HG03558 (cell line): Measurements from ENCODE around the gene SLC35G2.
"Not testable (repeated sequence)": the region's sequence is repeated elsewhere in the genome, so short reads cannot be mapped to it uniquely, and the experiment has no call there.

Experiments
- ATAC-seq: cut with Tn5 transposase; IDR thresholded peaks from one replicate; pipeline ENCODE4 v1.9.1; 2021; ENCODE audit warnings: moderate number of reproducible peaks; ENCODE audit not compliant: unreplicated experiment; ENCODE audit errors: extremely low read depth

The SLC35G2 gene

GRCh38 chr3:136831461-136831860 is 12.5 kb downstream of the SLC35G2 start:
- no peak for ATAC-seq

GRCh38 chr3:136835089-136835812 is 16.3 kb downstream of the SLC35G2 start:
- ATAC-seq: no peak

- no peak for ATAC-seq
These were observed 17.0 kb downstream of the SLC35G2 start for GRCh38 chr3:136835813-136836510.

- no peak for ATAC-seq
These were observed 17.7 kb downstream of the SLC35G2 start for GRCh38 chr3:136836511-136837156.

- ATAC-seq: no peak
These were observed 20.0 kb downstream of the SLC35G2 start for GRCh38 chr3:136838641-136839555.

- ATAC-seq: no peak
These were observed 20.6 kb downstream of the SLC35G2 start for GRCh38 chr3:136839556-136839931.

- ATAC-seq: no peak
These were observed 21.3 kb downstream of the SLC35G2 start for GRCh38 chr3:136840252-136840651.

GRCh38 chr3:136842294-136842693 is 23.4 kb downstream of the SLC35G2 start:
- no peak for ATAC-seq

- no peak for ATAC-seq
These were observed 25.8 kb downstream of the SLC35G2 start for GRCh38 chr3:136844724-136845123.

GRCh38 chr3:136852180-136852579 is 33.3 kb downstream of the SLC35G2 start:
- ATAC-seq: no peak

GRCh38 chr3:136856665-136857064 is 37.7 kb downstream of the SLC35G2 start:
- ATAC-seq: no peak

GRCh38 chr3:136858381-136858780 is 39.5 kb downstream of the SLC35G2 start:
- ATAC-seq: no peak

GRCh38 chr3:136860541-136860940 is 41.6 kb downstream of the SLC35G2 start:
- ATAC-seq: no peak

GRCh38 chr3:136861890-136862616 is 43.1 kb downstream of the SLC35G2 start, which contains the start of gene NCK1:
NCK1 (plus strand) TSS chr3:136862208; CDS start chr3:136928002, 65,794 bp downstream.
- peak; percentile 90 for ATAC-seq

- ATAC-seq: peak; percentile 3
These were observed 43.8 kb downstream of the SLC35G2 start for GRCh38 chr3:136862617-136863322.

GRCh38 chr3:136869282-136869681 is 50.4 kb downstream of the SLC35G2 start:
- ATAC-seq: no peak

GRCh38 chr3:136872258-136872657 is 53.3 kb downstream of the SLC35G2 start:
- ATAC-seq: not testable (repeated sequence)

GRCh38 chr3:136879510-136879909 is 60.6 kb downstream of the SLC35G2 start:
- ATAC-seq: not testable (repeated sequence)

GRCh38 chr3:136882571-136882970 is 63.6 kb downstream of the SLC35G2 start:
- no peak for ATAC-seq
